GM13976 (cell line): ENCODE results near the gene CTSS.
A peak's percentile ranks its signal among the peaks of the same experiment; 100 is the strongest.

Experiments
- DNase-seq: peaks from one replicate; pipeline ENCODE4 v3.0.0; 2012; ENCODE audit warnings: low spot score
- in situ Hi-C: fragments of 300-500 bp; cut with MboI; formaldehyde crosslinking; loops from one replicate; pipeline ENCODE4 v1.12.0; 2022; ENCODE audit warnings: low sequenced_read_pairs, mixed read lengths, inconsistent platforms; ENCODE audit not compliant: unreplicated experiment
- TF ChIP-seq, protein P1 (sequence below): IDR thresholded peaks from 2 replicates; pipeline ENCODE4 v1.5.1; 2012; ENCODE audit warnings: borderline replicate concordance, mild to moderate bottlenecking; ENCODE audit not compliant: insufficient read depth; ENCODE audit errors: extremely low read depth, missing control alignments, control extremely low read depth

The CTSS gene

DNA sequence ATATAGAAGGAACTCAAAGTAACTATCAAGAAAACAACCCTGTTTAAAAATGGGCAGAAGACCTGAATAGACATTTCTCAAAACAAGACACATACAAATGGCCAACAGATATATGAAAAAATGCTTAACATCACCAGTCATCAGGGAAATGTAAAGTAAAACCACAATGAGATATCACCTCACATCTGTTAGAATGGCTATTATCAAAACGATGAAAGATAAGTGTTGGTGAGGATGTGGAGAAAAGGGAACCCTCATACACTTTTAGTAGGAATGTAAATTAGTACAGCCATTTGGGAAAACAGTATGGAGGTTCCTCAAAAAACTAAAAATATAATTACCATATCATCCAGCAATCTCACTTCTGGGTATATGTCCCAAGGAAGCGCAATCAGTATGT lies 3.0 kb downstream of the CTSS start:
- TF ChIP-seq, protein P1, sequence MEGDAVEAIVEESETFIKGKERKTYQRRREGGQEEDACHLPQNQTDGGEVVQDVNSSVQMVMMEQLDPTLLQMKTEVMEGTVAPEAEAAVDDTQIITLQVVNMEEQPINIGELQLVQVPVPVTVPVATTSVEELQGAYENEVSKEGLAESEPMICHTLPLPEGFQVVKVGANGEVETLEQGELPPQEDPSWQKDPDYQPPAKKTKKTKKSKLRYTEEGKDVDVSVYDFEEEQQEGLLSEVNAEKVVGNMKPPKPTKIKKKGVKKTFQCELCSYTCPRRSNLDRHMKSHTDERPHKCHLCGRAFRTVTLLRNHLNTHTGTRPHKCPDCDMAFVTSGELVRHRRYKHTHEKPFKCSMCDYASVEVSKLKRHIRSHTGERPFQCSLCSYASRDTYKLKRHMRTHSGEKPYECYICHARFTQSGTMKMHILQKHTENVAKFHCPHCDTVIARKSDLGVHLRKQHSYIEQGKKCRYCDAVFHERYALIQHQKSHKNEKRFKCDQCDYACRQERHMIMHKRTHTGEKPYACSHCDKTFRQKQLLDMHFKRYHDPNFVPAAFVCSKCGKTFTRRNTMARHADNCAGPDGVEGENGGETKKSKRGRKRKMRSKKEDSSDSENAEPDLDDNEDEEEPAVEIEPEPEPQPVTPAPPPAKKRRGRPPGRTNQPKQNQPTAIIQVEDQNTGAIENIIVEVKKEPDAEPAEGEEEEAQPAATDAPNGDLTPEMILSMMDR, result no peak
- in situ Hi-C loops, result no loop called here
- no peak for DNase-seq

DNA sequence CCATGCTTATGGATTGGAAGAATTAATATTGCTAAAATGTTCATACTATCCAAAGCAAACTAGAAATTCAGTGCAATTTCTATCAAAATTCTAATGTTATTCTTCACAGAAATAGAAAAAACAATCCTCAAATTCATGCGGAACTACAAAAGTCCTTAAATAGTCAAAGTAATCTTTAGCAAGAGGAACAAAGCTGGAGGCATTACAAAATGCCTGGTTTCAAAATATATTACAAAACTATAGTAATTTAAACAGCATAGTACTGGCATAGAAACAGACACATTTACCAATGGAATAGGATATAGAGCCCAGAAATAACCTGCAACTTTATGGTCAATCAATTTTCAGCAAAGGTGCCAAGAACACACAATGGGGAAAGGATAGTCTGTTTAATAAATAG lies 3.8 kb downstream of the CTSS start:
- TF ChIP-seq, protein P1, result no peak
- in situ Hi-C loops, result no loop called here
- no peak for DNase-seq

DNA sequence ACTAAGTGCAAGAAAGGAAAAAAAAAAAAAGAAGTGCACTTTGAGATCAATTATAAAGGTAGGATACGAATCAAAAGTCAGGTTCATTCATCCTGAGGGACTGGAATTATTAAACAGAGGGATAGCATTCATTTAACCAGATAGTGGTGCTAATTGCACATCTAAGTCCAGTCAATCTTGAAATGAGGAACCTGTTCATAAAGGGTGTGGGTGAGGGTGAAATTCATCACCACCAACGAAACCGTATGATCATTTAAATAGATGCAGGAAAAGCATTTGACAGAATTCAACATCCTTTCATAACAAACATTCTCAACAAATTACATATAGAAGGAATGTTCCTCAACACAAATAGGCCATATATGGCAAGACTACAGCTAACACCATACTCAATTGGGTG lies 5.6 kb downstream of the CTSS start:
- in situ Hi-C loops, result no loop called here
- DNase-seq, result no peak
- TF ChIP-seq, protein P1, result peak; percentile 9

DNA sequence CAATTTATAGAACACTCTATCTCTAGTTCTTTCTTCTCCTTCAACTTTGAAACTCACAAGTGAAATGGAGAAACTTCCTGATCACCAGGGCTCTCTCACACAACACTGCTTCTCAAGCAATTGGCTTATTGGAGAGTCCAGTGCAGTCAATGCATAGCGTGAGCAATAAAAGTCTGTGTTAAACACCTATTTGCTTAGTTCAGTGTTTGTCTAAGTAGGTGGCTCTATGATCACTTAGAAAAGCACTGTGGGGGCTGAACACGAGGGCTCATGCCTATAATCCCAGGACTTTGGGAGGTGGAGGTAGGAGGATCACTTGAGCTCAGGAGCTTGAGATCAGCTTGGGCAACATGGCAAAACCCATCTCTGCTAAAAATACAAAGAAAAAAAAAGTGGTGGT lies 12.2 kb downstream of the CTSS start:
- TF ChIP-seq, protein P1, result no peak
- in situ Hi-C loops, result no loop called here
- DNase-seq, result no peak

DNA sequence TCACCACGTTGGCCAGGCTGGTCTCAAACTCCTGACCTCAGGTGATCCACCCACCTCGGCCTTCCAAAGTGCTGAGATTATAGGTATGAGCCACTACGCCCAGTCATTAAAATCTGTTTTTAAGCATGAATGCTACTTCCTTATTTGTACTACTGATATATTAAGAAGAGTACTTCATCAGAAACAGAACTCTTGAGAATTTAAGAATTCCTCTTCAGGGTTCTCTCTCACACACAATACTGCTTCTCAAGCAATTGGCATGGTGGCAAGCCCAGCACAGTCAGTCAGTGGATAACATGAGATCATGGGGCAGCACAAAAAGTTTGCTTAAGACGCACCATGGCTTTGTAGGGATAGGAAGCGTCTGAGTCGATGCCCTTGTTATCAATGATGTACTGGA lies 14.1 kb downstream of the CTSS start:
- TF ChIP-seq, protein P1, result no peak
- no peak for DNase-seq
- in situ Hi-C loops, result no loop called here

DNA sequence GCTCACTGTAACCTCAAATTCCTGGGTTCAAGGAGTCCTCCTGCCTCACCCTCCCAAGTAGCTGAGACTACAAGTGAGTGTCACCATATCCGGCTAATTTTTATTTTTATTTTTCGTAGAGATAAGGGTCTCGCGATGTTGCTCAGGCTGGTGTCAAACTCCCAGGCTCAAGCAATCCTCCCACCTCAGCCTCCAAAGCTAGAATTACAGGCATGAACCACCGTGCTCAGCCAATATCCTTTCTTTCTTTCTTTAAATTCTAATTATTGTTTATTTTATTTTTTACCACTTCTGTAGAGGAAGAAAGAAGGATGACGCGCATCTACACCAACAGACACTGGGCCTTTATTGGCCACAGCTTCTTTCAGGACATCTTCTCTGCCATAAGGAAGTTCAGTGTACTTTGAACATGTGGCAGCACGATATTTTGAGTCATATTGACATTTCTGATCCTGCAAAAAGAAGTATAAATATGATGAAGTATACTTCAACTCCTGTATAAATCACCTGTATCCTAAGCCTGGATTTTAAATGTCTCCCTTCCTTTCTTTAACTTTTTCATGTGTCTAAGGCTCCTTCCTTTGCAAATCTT lies 15.8 kb downstream of the CTSS start:
- in situ Hi-C loops, result no loop called here
- DNase-seq, result no peak
- TF ChIP-seq, protein P1, result no peak
